Measurements from ENCODE around the gene RPS4Y2.

- TF ChIP-seq EZH2phosphoT487 (IDR thresholded peaks at IDR 0.05; ENCODE audit: borderline replicate concordance, low read length) (no peak), CTCF (IDR thresholded peaks at IDR 0.05; ENCODE audit: low read depth, low read length, poor library complexity, severe bottlenecking) (no peak)
Measured at GRCh38 chrY:20802659-20803058, 46.8 kb downstream of the RPS4Y2 start.
